Adrenal gland (tissue), 12 donors: Measurements from ENCODE around the gene MMADHC. TPM values are rescaled to one million over a fixed set of nuclear protein-coding genes. Genes with fewer than 3 reads are reported as not detected.
A peak's percentile ranks its signal among the peaks of the same experiment; 100 is the strongest.

Source experiments
- DNase-seq, 7 donors: peaks; one replicate each; pipeline ENCODE4 v3.0.0-alpha.2; 2019 to 2020
- H3K27ac ChIP-seq, 5 donors: fragments of 200-600 bp; sonication (generic) in 4 of 5; 1 replicate in 3 of 5; 2 replicates in 2 of 5; pipeline versions ENCODE4 v1.5.1 to v1.8.0; 2016 to 2020; ENCODE audit warnings: mild to moderate bottlenecking in 1 of 5
- H3K27me3 ChIP-seq: fragments of 200-600 bp; 2 replicates; pipeline ENCODE4 v1.8.0; 2021
- H3K36me3 ChIP-seq, 2 donors: fragments of 200-600 bp; replicated peaks in 1 of 2; 1 replicate in 1 of 2; 2 replicates in 1 of 2; pipeline versions ENCODE4 v1.5.1 to v1.8.0; 2018 to 2022
- H3K4me1 ChIP-seq, 2 donors: fragments of 200-600 bp; replicated peaks in 1 of 2; 1 replicate in 1 of 2; 2 replicates in 1 of 2; pipeline versions ENCODE4 v1.5.1 to v1.8.0; 2018 to 2021
- H3K4me3 ChIP-seq, 4 donors: fragments of 200-600 bp; sonication (generic) in 3 of 4; one replicate each; pipeline ENCODE4 v1.5.1; 2016 to 2018
- H3K9me3 ChIP-seq, 3 donors: fragments of 200-600 bp; sonication (generic) in 1 of 3; replicated peaks in 1 of 3; 1 replicate in 2 of 3; 2 replicates in 1 of 3; pipeline versions ENCODE4 v1.5.1 to v1.8.0; 2016 to 2021
- CTCF ChIP-seq, 6 experiments: fragments of 450-650 bp in 4 of 6; fragments of 200-600 bp in 2 of 6; sonication (generic) in 1 of 6; IDR thresholded peaks; 1 replicate in 5 of 6; 2 replicates in 1 of 6; pipeline versions ENCODE4 v1.5.1 to v1.8.0; 2016 to 2021; ENCODE audit warnings: antibody characterized with exemption in 6 of 6, mild to moderate bottlenecking in 2 of 6, moderate library complexity in 1 of 6
- POLR2A ChIP-seq, 2 donors: fragments of 450-650 bp; IDR thresholded peaks; one replicate each; pipeline ENCODE4 v1.6.1; 2017; ENCODE audit warnings: antibody characterized with exemption in 2 of 2, mild to moderate bottlenecking in 2 of 2, moderate library complexity in 1 of 2
- WGBS, 4 donors: extraction: QIAGEN DNeasy Blood & Tissue Kit in 2 of 4; methylation state at CpG; one replicate each; pipeline versions ENCODE4 v1.1.5 to v1.1.7; 2013 to 2017; 5-methylcytosine and 5-hydroxymethylcytosine counted together
- intact Hi-C, 2 donors: fragments of 100-400 bp; cut with DNase I; formaldehyde crosslinking; loops; one replicate each; pipeline versions ENCODE4 v1.14.1 to v1.15.0; 2022 to 2023
- polyA plus RNA-seq, 3 donors: library from polyadenylated mRNA; stranded (reverse); fragments of 200-250 nt in 2 of 3; fragments of 350-450 nt in 1 of 3; fragmentation: Illumina TruSeq in 1 of 3; extraction: RNeasy Lipid Tissue Mini Kit (QIAGEN cat#74804) in 1 of 3; gene quantifications; one replicate each; pipeline ENCODE4 v1.2.3, GENCODE V29; 2013 to 2014
- total RNA-seq, 9 donors: library from RNA; depleted of rRNA in 4 of 9; stranded (reverse); fragments of >200 nt in 4 of 9; fragments of 120-200 nt in 1 of 9; fragmentation: NEBNext Ultra II Directional in 1 of 9; extraction: Animal tissue kit (Norgen Biotek cat#: 25700) in 1 of 9; gene quantifications; one replicate each; pipeline versions ENCODE4 v1.1.0 to v1.2.4, GENCODE V29; 2013 to 2023
- donor health status: healthy with polysubstance abuse.
- donor health status: Bipolar disorder and iron deficiency.
- donor health status: DM: yes; HTN: yes; CAD: no.
- donor health status: DM: no; HTN: no; CAD: no.
- donor health status: DM: no; HTN: no; CAD: no.
- donor health status: DM: yes; HTN: yes; CAD: no.

Gene MMADHC
- total and polyA plus RNA-seq, 12 donors, result 28.0 to 179 (median 91.0) TPM

DNA sequence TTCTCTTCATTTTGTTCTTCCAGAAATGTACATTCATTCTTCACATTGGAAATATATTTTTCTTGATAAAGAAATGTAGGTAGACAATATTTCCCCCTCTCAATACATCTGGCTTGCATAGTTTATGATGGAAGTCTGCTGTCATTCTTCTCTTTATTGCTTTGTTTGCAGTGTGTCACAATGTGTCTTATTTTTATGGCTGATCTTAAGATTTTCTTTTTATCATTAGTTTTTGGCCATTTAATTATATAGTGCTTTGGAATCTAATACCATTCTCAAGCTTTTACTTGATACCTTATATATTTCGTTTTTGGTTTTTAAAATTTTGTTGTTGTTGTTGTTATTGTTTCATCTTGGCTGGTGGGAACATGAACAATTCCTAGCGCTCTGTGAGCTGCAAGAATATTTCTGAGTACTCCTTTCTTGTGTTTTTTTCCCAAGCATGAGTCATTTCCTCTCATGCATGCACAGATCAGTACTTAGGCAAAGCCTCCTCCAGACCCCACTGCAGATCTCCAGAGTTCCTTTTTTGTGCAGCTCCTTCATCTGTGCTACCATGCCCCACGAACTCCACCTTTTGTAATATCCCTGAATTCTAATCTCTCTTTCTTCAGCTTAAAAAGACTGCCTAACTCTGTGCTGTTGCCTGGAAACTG is 13.7 kb upstream of the MMADHC start:
- Histone ChIP-seq H3K36me3 (no peaks in the 10 kb centered on the region), H3K27me3 (no peaks in the 10 kb centered on the region), H3K27ac (no peak overlapping the region), H3K9me3 (no peaks in the 10 kb centered on the region), H3K4me1 (peaks cover 0 to 5% of the 10 kb centered on the region in 2 donors), H3K4me3 (no peak overlapping the region)
- TF ChIP-seq POLR2A (IDR thresholded peaks at IDR 0.05), result no peak
- TF ChIP-seq CTCF (IDR thresholded peaks at IDR 0.05), result no peak
- WGBS, 4 donors, result 48 to 58% (median 49%) methylated on average over 3 of the region's 3 CpGs
- no peak for DNase-seq
- intact Hi-C loops, result loop anchor here in 1 of 2 donors (10.0 kb wide), 1 partner anchor 114 kb away; no protein-coding TSS in a partner anchor

DNA sequence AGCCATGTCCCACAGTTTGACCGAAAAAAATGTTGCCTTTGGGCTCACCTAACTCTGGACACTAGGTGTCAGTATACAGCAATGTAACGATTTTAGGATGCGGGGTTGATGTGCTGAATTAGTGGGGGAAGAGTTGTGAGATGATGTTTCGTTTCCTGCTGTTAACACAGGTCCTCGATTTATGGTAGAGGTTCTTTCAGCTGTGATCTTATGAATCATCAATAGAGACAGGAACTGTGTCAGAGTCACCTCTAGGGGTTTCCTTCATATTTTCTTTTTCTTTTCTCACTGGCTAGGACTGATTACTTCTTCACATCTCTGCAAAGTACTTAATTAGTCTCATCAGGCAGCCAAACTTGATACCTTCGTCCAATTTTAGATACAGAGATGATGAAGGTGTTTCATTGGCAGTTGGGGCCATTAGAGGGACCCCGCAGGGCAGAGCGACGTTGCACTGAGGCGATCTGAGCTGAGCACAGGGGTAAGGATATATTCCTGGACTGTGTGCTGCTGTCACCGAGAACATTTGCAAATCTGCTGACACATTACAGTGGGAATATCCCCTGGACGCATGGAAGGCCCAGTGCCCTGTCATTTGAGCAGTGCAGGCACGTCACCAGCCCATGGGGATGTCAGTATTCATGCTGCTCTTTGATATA is 10.2 kb upstream of the MMADHC start:
- Histone ChIP-seq H3K36me3 (no peaks in the 10 kb centered on the region), H3K27ac (no peak overlapping the region), H3K9me3 (no peaks in the 10 kb centered on the region), H3K27me3 (no peaks in the 10 kb centered on the region), H3K4me3 (peak overlapping the region in 1 of 4 donors; percentile 15), H3K4me1 (peaks cover 0 to 5% of the 10 kb centered on the region in 2 donors)
- TF ChIP-seq POLR2A (IDR thresholded peaks at IDR 0.05) (no peak), CTCF (IDR thresholded peaks at IDR 0.05) (peak; percentile 74 to 93 (median 88))
- 12 to 17% (median 13%) methylated on average over 12 to 13 of the region's 13 CpGs for WGBS, 4 donors
- DNase-seq, result peak; percentile 38 to 71 (median 52)
- intact Hi-C loops, result loop anchor here (5.0 to 10.0 kb wide), 3 partner anchors 890 to 1640 kb away; partner anchors contain the start of gene RND3 (in 1 of the 2)

DNA sequence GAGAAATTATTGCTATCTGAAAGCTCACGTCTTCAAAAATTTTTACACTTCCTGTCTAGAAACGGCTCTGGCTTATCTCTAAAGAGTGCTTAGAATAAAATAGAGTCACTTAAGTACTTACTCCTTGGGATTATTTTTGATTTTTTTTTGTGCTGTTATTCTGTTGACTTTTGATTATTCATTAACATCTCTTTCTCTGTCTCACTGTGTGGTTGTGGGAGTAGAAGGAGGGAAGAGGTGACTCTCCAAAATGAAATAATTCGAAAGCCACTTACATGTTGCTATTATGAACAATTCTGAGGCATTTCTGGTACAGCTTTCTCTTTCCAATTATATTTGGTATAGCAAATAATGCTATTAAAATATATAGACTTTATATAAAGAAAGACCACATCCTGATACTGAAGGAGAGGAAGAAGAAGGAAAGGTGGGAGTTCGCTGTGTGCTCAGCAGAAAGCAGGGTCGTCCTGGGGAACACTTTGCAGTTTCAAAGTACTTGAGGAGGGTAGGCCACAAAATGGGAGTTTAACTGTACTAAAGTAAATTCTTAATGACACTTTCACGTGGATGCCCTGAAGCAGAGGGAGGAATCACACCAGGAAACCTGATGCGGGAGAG is 9.6 kb upstream of the MMADHC start:
- intact Hi-C loops, result loop anchor here (5.0 to 10.0 kb wide), 3 partner anchors 890 to 1640 kb away; partner anchors contain the start of gene RND3 (in 1 of the 2)
- H3K27me3 ChIP-seq, result no peaks in the 10 kb centered on the region
- H3K27ac ChIP-seq, result no peak overlapping the region
- H3K9me3 ChIP-seq, result no peaks in the 10 kb centered on the region
- 40 to 49% (median 45%) methylated on average over 7 of the region's 7 CpGs for WGBS, 4 donors
- DNase-seq, result no peak
- no peaks in the 10 kb centered on the region for H3K36me3 ChIP-seq
- TF ChIP-seq CTCF (IDR thresholded peaks at IDR 0.05), result no peak
- TF ChIP-seq POLR2A (IDR thresholded peaks at IDR 0.05), result no peak
- peaks cover 0 to 5% of the 10 kb centered on the region in 2 donors for H3K4me1 ChIP-seq
- H3K4me3 ChIP-seq, result no peak overlapping the region

DNA sequence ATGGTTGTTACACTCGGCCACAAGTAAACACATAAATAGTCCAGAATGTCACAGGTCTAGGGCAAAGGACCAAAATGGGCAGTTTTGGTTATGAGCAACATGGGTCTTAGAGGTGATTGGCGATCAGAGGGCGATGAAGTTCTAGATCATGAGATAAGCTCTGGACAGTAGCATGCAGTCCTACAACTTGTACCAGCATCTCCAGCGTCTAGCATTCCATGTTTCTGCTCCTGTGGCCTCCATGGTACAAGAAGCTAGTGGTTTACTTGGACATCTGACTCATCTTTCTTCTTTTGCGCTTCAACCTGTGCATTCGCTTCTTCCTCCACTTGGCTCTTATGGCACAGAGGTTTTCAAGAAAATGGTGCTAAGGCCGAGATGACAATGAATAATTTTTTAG is 8.9 kb upstream of the MMADHC start:
- no peaks in the 10 kb centered on the region for H3K9me3 ChIP-seq
- H3K27me3 ChIP-seq, result no peaks in the 10 kb centered on the region
- intact Hi-C loops, result loop anchor here (5.0 to 10.0 kb wide), 3 partner anchors 891 to 1641 kb away; partner anchors contain the start of gene RND3 (in 1 of the 2)
- no peaks in the 10 kb centered on the region for H3K36me3 ChIP-seq
- TF ChIP-seq POLR2A (IDR thresholded peaks at IDR 0.05) (no peak), CTCF (IDR thresholded peaks at IDR 0.05) (no peak)
- no peak for DNase-seq
- peaks cover 0 to 5% of the 10 kb centered on the region in 2 donors for H3K4me1 ChIP-seq
- WGBS, 4 donors, result 85 to 91% (median 89%) methylated on average over 7 of the region's 7 CpGs
- no peak overlapping the region for H3K27ac ChIP-seq
- H3K4me3 ChIP-seq, result no peak overlapping the region
